CD14-positive monocyte (primary cell): ENCODE measurements around the gene CYP27C1. TPM values are rescaled to one million over a fixed set of nuclear protein-coding genes. Genes with fewer than 3 reads are reported as not detected.

ENCODE experiments used
- DNase-seq, 3 donors: peaks; one replicate each; pipeline ENCODE4 v3.0.0-alpha.2; 2011 to 2022
- H2AFZ ChIP-seq: 2 replicates; pipeline ENCODE4 v1.6.0; 2012; ENCODE audit warnings: mild to moderate bottlenecking, low read depth, low read length, inconsistent platforms; ENCODE audit not compliant: insufficient read depth, poor library complexity, severe bottlenecking
- H3K27ac ChIP-seq, 2 donors: 1 replicate in 1 of 2; 2 replicates in 1 of 2; pipeline ENCODE4 v1.5.1; 2012 to 2013; ENCODE audit warnings: low read length in 2 of 2, control low read depth in 1 of 2, inconsistent platforms in 1 of 2, low read depth in 1 of 2, mild to moderate bottlenecking in 1 of 2
- H3K27me3 ChIP-seq, 2 donors: one replicate each; pipeline versions ENCODE4 v1.6.0 to v1.6.1; 2011 to 2013; ENCODE audit warnings: low read length in 2 of 2; ENCODE audit not compliant: control insufficient read depth in 2 of 2, insufficient read depth in 2 of 2
- H3K36me3 ChIP-seq, 2 donors: replicated peaks in 1 of 2; 1 replicate in 1 of 2; 2 replicates in 1 of 2; pipeline versions ENCODE4 v1.5.1 to v1.6.1; 2012 to 2013; ENCODE audit warnings: low read length in 2 of 2, control low read depth in 1 of 2, inconsistent platforms in 1 of 2, mild to moderate bottlenecking in 1 of 2; ENCODE audit not compliant: insufficient read depth in 2 of 2, control insufficient read depth in 1 of 2
- H3K4me1 ChIP-seq, 2 donors: 1 replicate in 1 of 2; 2 replicates in 1 of 2; pipeline versions ENCODE4 v1.5.1 to v1.6.1; 2012 to 2013; ENCODE audit warnings: low read length in 2 of 2, control low read depth in 1 of 2, inconsistent platforms in 1 of 2, mild to moderate bottlenecking in 1 of 2, moderate library complexity in 1 of 2; ENCODE audit not compliant: insufficient read depth in 2 of 2, control insufficient read depth in 1 of 2
- H3K4me2 ChIP-seq: replicated peaks from 2 replicates; pipeline ENCODE3; 2012; ENCODE audit warnings: low read length, moderate library complexity, mild to moderate bottlenecking; ENCODE audit not compliant: poor library complexity, severe bottlenecking; ENCODE audit errors: extremely low read depth
- H3K4me3 ChIP-seq, 3 experiments: fragments of 200-600 bp in 1 of 3; sonication (generic) in 1 of 3; replicated peaks in 1 of 3; 1 replicate in 2 of 3; 2 replicates in 1 of 3; pipeline ENCODE4 v1.5.1; 2011 to 2013; ENCODE audit warnings: low read length in 3 of 3, mild to moderate bottlenecking in 3 of 3, control low read depth in 2 of 3, low read depth in 2 of 3, inconsistent platforms in 1 of 3, moderate library complexity in 1 of 3
- H3K79me2 ChIP-seq: 2 replicates; pipeline ENCODE4 v1.6.0; 2012; ENCODE audit warnings: mild to moderate bottlenecking, control low read depth, inconsistent platforms, low read length, moderate library complexity; ENCODE audit not compliant: insufficient read depth
- H3K9ac ChIP-seq: 2 replicates; pipeline ENCODE4 v1.6.0; 2017; ENCODE audit warnings: low read length, mild to moderate bottlenecking; ENCODE audit not compliant: insufficient read depth, poor library complexity, severe bottlenecking
- H3K9me3 ChIP-seq, 2 donors: replicated peaks in 1 of 2; 1 replicate in 1 of 2; 2 replicates in 1 of 2; pipeline versions ENCODE4 v1.5.1 to v1.6.1; 2012 to 2013; ENCODE audit warnings: low read length in 2 of 2, control low read depth in 1 of 2; ENCODE audit not compliant: control insufficient read depth in 1 of 2, insufficient read depth in 1 of 2
- H4K20me1 ChIP-seq: 2 replicates; pipeline ENCODE4 v1.6.0; 2012; ENCODE audit warnings: mild to moderate bottlenecking, low read length, control low read depth, moderate library complexity; ENCODE audit not compliant: insufficient read depth
- H3K27ac Mint-ChIP-seq, 7 donors: one replicate each; pipeline ENCODE4 v1.8.0; 2020; ENCODE audit warnings: mild to moderate bottlenecking in 7 of 7, mixed read lengths in 7 of 7, moderate library complexity in 6 of 7, inconsistent platforms in 2 of 7
- H3K27me3 Mint-ChIP-seq, 3 donors: one replicate each; pipeline ENCODE4 v1.8.0; 2021 to 2022; ENCODE audit warnings: low read depth in 3 of 3, mild to moderate bottlenecking in 3 of 3, mixed read lengths in 3 of 3, moderate library complexity in 3 of 3, inconsistent platforms in 1 of 3
- H3K36me3 Mint-ChIP-seq, 2 donors: one replicate each; pipeline ENCODE4 v1.8.0; 2020; ENCODE audit warnings: mixed read lengths in 2 of 2, inconsistent platforms in 1 of 2, mild to moderate bottlenecking in 1 of 2
- H3K4me1 Mint-ChIP-seq: one replicate; pipeline ENCODE4 v1.8.0; 2020; ENCODE audit warnings: mild to moderate bottlenecking, mixed read lengths
- H3K4me3 Mint-ChIP-seq, 2 donors: one replicate each; pipeline ENCODE4 v1.8.0; 2020; ENCODE audit warnings: mild to moderate bottlenecking in 2 of 2, mixed read lengths in 2 of 2, moderate library complexity in 1 of 2
- H3K9me3 Mint-ChIP-seq, 7 donors: one replicate each; pipeline ENCODE4 v1.8.0; 2020 to 2022; ENCODE audit warnings: mixed read lengths in 7 of 7, mild to moderate bottlenecking in 6 of 7, moderate library complexity in 6 of 7, inconsistent platforms in 2 of 7
- WGBS: methylation state at CpG from one replicate; pipeline ENCODE4 v1.1.5; 2013; ENCODE audit warnings: missing lambda C conversion rate; ENCODE audit not compliant: insufficient coverage; 5-methylcytosine and 5-hydroxymethylcytosine counted together
- intact Hi-C, 2 donors: fragments of 100-400 bp; cut with micrococcal nuclease; formaldehyde crosslinking; loops; one replicate each; pipeline versions ENCODE4 v1.15.0 to v1.15.1; 2023
- polyA plus RNA-seq, 3 donors: library from polyadenylated mRNA; depleted of rRNA in 1 of 3; unstranded in 2 of 3; stranded (reverse) in 1 of 3; fragments of 300-500 nt in 2 of 3; fragments of >200 nt in 1 of 3; fragmentation: Illumina TruSeq in 2 of 3; gene quantifications; 1 replicate in 2 of 3; 2 replicates in 1 of 3; pipeline ENCODE4 v1.2.3, GENCODE V29; 2012 to 2021
- TF ChIP-seq, protein P1 (sequence below): fragments of 200-600 bp; IDR thresholded peaks from one replicate; pipeline ENCODE4 v1.8.0; 2022; ENCODE audit warnings: antibody characterized with exemption, mild to moderate bottlenecking

Gene CYP27C1
- polyA plus RNA-seq, 3 donors = not detected

DNA sequence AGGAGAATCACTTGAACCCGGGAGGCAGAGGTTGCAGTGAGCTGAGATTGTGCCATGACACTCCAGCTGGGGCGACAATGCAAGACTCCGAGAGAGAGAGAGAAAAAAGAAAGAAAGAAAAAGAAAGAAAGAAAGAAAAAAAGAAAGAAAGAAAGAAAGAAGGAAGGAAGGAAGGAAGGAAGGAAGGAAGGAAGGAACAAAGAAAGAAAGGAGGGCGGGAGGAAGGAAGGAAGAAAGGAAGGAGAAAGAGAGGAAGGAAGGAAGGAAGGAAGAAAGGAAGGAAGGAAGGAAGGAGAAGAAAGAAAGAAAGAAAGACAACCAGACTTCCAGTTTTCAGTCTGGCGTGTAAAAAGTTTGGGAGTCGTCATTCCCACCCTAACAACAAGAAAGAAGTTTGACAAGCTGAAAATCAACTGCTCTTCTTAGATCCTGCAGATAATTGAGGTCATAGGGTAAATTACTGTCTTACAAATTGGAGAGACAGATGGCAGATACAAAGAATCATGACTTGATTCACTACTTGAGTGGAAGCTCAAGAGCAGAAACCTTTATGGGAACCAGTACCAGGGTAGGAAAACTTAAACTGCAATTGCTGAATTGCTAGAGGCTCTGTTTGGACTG, 15.1 kb upstream of the CYP27C1 start:
- H3K9me3 Mint-ChIP-seq = peaks cover 13 to 31% (median 21%) of the 10 kb centered on the region in 7 donors
- peaks cover 7% of the 10 kb centered on the region for H3K4me1 Mint-ChIP-seq
- Histone ChIP-seq H3K4me3 (no peak overlapping the region), H4K20me1 (no peaks in the 10 kb centered on the region), H3K36me3 (no peaks in the 10 kb centered on the region), H3K79me2 (no peaks in the 10 kb centered on the region), H3K4me2 (no peak overlapping the region), H3K27me3 (no peaks in the 10 kb centered on the region), H2AFZ (no peak overlapping the region), H3K9me3 (peaks cover 0 to 14% of the 10 kb centered on the region in 2 donors), H3K27ac (no peak overlapping the region), H3K4me1 (no peaks in the 10 kb centered on the region), H3K9ac (no peak overlapping the region)
- H3K27ac Mint-ChIP-seq = peak overlapping the region in 1 of 7 donors; percentile 18
- TF ChIP-seq, protein P1, sequence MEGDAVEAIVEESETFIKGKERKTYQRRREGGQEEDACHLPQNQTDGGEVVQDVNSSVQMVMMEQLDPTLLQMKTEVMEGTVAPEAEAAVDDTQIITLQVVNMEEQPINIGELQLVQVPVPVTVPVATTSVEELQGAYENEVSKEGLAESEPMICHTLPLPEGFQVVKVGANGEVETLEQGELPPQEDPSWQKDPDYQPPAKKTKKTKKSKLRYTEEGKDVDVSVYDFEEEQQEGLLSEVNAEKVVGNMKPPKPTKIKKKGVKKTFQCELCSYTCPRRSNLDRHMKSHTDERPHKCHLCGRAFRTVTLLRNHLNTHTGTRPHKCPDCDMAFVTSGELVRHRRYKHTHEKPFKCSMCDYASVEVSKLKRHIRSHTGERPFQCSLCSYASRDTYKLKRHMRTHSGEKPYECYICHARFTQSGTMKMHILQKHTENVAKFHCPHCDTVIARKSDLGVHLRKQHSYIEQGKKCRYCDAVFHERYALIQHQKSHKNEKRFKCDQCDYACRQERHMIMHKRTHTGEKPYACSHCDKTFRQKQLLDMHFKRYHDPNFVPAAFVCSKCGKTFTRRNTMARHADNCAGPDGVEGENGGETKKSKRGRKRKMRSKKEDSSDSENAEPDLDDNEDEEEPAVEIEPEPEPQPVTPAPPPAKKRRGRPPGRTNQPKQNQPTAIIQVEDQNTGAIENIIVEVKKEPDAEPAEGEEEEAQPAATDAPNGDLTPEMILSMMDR = no peak
- intact Hi-C loops = no loop called here
- H3K4me3 Mint-ChIP-seq = no peak overlapping the region
- peaks cover 0 to 6% (median 5%) of the 10 kb centered on the region in 3 donors for H3K27me3 Mint-ChIP-seq
- no peaks in the 10 kb centered on the region for H3K36me3 Mint-ChIP-seq
- DNase-seq = no peak
- 83% methylated on average over 4 of the region's 6 CpGs for WGBS

DNA sequence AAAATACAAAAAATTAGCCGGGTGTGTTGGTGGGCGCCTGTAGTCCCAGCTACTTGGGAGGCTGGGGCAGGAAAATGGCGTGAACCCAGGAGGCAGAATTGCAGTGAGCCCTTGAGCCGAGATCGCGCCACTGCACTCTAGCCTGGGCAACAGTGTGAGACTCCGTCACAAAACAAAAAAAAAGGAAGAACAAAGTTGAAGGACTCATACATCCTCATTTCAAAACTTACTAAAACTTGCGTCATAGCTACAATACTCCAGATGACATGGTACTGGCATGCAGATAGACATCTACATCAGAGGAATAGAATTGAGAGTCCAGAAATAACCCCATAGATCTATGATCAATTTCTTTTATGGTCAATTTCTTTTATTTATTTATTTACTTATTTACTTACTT, 13.6 kb upstream of the CYP27C1 start:
- H3K36me3 Mint-ChIP-seq = no peaks in the 10 kb centered on the region
- Histone ChIP-seq H3K4me2 (no peak overlapping the region), H3K4me3 (no peak overlapping the region), H3K9me3 (peaks cover 0 to 5% of the 10 kb centered on the region in 2 donors), H3K79me2 (no peaks in the 10 kb centered on the region), H3K9ac (no peak overlapping the region), H3K4me1 (no peaks in the 10 kb centered on the region), H2AFZ (no peak overlapping the region), H3K36me3 (no peaks in the 10 kb centered on the region), H4K20me1 (no peaks in the 10 kb centered on the region), H3K27me3 (no peaks in the 10 kb centered on the region), H3K27ac (no peak overlapping the region)
- TF ChIP-seq, protein P1 = no peak
- peaks cover 1 to 7% (median 7%) of the 10 kb centered on the region in 3 donors for H3K27me3 Mint-ChIP-seq
- peak; percentile 58 to 77 (median 74) for DNase-seq
- WGBS = 80% methylated on average over 4 of the region's 8 CpGs
- H3K4me3 Mint-ChIP-seq = no peak overlapping the region
- intact Hi-C loops = no loop called here
- H3K9me3 Mint-ChIP-seq = peaks cover 10 to 26% (median 18%) of the 10 kb centered on the region in 7 donors
- peaks cover 7% of the 10 kb centered on the region for H3K4me1 Mint-ChIP-seq
- peak overlapping the region in 4 of 7 donors; percentile 34 to 74 (median 56) for H3K27ac Mint-ChIP-seq
